ENCODE data around the gene TIPIN. TPM values are rescaled to one million over a fixed set of nuclear protein-coding genes. Genes with fewer than 3 reads are reported as not detected.
A peak's percentile ranks its signal among the peaks of the same experiment; 100 is the strongest.
"Not testable (repeated sequence)": the region's sequence is repeated elsewhere in the genome, so short reads cannot be mapped to it uniquely, and the experiment has no call there.

Gene TIPIN
- total RNA-seq, 1 donor from 2014 or later: 2.4 TPM

DNA sequence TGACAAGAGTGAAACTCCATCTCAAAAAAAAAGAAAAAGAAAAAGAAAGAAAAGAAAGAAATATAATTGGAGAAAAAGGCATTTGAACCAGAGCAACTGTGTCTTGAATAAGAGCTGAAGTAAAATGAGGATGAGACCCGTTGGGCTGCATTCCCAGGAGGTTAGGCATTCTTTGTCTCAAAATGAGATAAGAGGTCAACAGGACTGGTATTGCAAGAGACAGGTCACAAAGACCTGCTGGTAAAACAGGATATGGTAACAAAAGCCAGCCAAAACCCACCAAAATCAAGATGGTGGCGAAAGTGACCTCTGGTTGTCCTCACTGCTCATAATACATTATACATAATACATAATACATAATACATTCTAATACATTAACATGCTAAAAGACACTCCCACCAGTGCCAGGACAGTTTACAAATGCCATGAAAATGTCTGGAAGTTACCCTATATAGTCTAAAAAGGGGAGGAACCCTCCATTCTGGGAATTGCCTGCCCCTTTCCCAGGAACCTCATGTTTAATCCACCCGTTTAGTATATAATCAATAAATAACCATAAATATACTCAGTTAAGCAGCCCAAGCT lies 8.6 kb upstream of the TIPIN start:
- intact Hi-C loops (cut with micrococcal nuclease): no loop called here
- no peak for DNase-seq
- Histone ChIP-seq H3K4me1 (peaks cover 7% of the 10 kb centered on the region), H3K27ac (replicated peaks) (no peak overlapping the region), H3K36me3 (no peaks in the 10 kb centered on the region), H3K4me3 (no peak overlapping the region), H3K9me3 (replicated peaks) (no peaks in the 10 kb centered on the region), H3K27me3 (ENCODE audit: low read depth) (no peaks in the 10 kb centered on the region)
- TF ChIP-seq, protein P1, sequence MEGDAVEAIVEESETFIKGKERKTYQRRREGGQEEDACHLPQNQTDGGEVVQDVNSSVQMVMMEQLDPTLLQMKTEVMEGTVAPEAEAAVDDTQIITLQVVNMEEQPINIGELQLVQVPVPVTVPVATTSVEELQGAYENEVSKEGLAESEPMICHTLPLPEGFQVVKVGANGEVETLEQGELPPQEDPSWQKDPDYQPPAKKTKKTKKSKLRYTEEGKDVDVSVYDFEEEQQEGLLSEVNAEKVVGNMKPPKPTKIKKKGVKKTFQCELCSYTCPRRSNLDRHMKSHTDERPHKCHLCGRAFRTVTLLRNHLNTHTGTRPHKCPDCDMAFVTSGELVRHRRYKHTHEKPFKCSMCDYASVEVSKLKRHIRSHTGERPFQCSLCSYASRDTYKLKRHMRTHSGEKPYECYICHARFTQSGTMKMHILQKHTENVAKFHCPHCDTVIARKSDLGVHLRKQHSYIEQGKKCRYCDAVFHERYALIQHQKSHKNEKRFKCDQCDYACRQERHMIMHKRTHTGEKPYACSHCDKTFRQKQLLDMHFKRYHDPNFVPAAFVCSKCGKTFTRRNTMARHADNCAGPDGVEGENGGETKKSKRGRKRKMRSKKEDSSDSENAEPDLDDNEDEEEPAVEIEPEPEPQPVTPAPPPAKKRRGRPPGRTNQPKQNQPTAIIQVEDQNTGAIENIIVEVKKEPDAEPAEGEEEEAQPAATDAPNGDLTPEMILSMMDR (IDR thresholded peaks at IDR 0.05; ENCODE audit: borderline replicate concordance): no peak

DNA sequence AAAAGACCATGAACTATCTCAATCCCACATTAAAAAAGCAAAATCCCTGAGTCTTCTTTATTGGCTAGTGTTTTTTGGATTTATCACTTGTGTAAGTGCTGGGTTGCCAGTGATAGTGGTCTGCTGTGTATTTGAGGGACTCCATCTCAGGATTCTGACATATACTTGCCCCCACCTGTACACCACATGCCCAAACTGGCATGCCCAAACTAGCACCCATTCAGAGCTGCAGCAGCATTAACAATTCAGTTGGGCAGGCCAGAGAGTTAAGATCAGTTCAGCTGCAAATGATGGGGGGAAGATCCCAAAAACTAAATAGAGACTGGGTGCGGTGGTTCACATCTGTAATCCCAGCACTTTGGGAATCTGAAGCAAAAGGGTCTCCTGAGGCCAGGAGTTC lies 6.3 kb upstream of the TIPIN start:
- H3K27me3 ChIP-seq (ENCODE audit: low read depth): no peaks in the 10 kb centered on the region
- TF ChIP-seq, protein P1 (IDR thresholded peaks at IDR 0.05; ENCODE audit: borderline replicate concordance): no peak
- H3K4me1 ChIP-seq: no peaks in the 10 kb centered on the region
- no peaks in the 10 kb centered on the region for H3K36me3 ChIP-seq
- H3K4me3 ChIP-seq: no peak overlapping the region
- DNase-seq: no peak
- no peak overlapping the region for H3K27ac ChIP-seq (replicated peaks)
- H3K9me3 ChIP-seq (replicated peaks): no peaks in the 10 kb centered on the region
- intact Hi-C loops (cut with micrococcal nuclease): no loop called here

DNA sequence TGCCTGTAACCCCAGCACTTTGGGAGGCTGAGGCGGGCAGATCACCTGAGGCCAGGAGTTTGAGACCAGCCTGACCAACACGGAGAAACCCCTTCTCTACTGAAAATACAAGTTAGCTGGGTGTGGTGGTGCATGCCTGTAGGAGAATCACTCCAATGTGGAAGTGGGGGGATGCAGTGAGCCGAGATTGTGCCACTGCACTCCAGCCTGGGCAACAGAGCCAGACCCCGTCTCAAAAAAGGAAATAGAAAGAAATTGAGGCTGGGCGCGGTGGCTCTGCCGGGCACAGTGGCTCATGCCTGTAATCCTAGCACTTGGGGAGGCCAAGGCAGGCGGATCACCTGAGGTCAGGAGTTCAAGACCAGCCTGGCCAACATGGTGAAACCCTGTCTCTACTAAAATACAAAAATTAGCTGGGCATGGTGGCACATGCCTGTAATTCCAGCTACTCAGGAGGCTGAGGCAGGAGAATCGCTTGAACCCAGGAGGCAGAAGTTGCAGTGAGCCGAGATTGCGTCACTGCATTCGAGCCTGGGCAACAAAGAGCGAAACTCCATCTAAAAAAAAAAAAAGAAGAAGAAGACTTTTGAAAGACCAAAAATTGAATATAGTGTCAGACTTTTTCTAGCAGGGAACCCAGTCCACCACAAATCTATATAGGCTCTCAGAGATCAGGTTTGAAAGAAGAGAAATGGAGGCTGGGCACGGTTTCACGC lies 5.4 kb upstream of the TIPIN start:
- H3K4me3 ChIP-seq; H3K4me1 ChIP-seq; DNase-seq; H3K27ac ChIP-seq (replicated peaks); H3K27me3 ChIP-seq (ENCODE audit: low read depth); H3K9me3 ChIP-seq (replicated peaks); intact Hi-C loops (cut with micrococcal nuclease); H3K36me3 ChIP-seq: not testable (repeated sequence)

DNA sequence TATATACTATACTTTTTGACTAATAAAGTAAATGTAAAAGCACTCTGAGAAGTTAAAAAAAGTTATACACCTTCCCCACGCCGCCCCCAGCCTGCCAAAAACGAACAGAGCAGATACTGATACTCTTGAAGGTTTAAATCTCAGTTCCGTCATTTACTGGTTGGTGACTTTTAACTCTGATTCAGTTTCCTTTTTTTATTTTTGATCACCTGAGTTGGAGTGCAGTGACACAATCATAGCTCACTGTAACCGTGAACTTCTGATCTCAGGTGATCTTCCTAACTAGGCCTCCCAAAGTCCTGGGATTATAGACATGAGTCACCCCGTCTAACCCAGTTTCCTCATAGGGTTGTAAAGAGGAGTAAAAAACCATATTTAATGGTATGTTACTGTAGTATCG lies 3.3 kb upstream of the TIPIN start:
- no peak for DNase-seq
- no peaks in the 10 kb centered on the region for H3K27me3 ChIP-seq (ENCODE audit: low read depth)
- H3K27ac ChIP-seq (replicated peaks): no peak overlapping the region
- TF ChIP-seq, protein P1 (IDR thresholded peaks at IDR 0.05; ENCODE audit: borderline replicate concordance): no peak
- H3K9me3 ChIP-seq (replicated peaks): no peaks in the 10 kb centered on the region
- intact Hi-C loops (cut with micrococcal nuclease): no loop called here
- H3K4me1 ChIP-seq: peaks cover 10% of the 10 kb centered on the region
- no peaks in the 10 kb centered on the region for H3K36me3 ChIP-seq
- no peak overlapping the region for H3K4me3 ChIP-seq

GRCh38 chr15:66356077-66356358 lies 467 bp downstream of the TIPIN start:
- Histone ChIP-seq H3K9me3 (replicated peaks) (no peaks in the 10 kb centered on the region), H3K27me3 (ENCODE audit: low read depth) (no peaks in the 10 kb centered on the region), H3K4me3 (peak overlapping the region; percentile 77), H3K36me3 (peaks cover 9% of the 10 kb centered on the region), H3K27ac (replicated peaks) (peak overlapping the region; percentile 73), H3K4me1 (peaks cover 10% of the 10 kb centered on the region)
- DNase-seq: no peak
- TF ChIP-seq, protein P1 (IDR thresholded peaks at IDR 0.05; ENCODE audit: borderline replicate concordance): no peak
- intact Hi-C loops (cut with micrococcal nuclease): no loop called here

DNA sequence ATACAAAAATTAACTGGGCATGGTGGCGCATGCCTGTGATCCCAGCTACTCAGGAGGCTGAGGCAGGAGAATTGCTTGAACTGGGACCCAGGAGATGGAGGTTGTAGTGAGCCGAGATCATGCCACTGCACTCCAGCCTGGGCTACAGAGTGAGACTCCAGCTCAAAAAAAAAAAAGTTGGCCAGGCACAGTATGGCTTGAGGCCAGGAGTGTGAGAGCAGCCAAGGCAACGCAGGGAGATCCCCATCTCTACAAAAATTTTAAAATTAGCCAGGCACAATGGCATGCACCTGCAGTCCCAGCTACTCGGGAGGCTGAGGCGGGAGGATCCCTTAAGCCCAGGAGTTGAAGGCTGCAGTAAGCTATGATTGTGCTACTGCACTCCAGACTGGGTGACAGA lies 8.0 kb downstream of the TIPIN start:
- intact Hi-C loops (cut with micrococcal nuclease); H3K4me1 ChIP-seq; H3K27ac ChIP-seq (replicated peaks); H3K4me3 ChIP-seq; H3K27me3 ChIP-seq (ENCODE audit: low read depth); H3K9me3 ChIP-seq (replicated peaks); DNase-seq: not testable (repeated sequence)
- H3K36me3 ChIP-seq: peaks cover 21% of the 10 kb centered on the region

All from left ventricle myocardium inferior (tissue), 1 donor.